Thymus (tissue), 11 donors: ENCODE measurements around the gene ARL6IP1. TPM values are rescaled to one million over a fixed set of nuclear protein-coding genes. Genes with fewer than 3 reads are reported as not detected.
A peak's percentile ranks its signal among the peaks of the same experiment; 100 is the strongest.

Experiments
- DNase-seq, 9 donors: peaks; one replicate each; pipeline ENCODE4 v3.0.0-alpha.2; 2013; ENCODE audit warnings: low spot score in 9 of 9, low read depth in 6 of 9, missing footprints in 1 of 9
- H3K27ac ChIP-seq, 2 donors: one replicate each; pipeline ENCODE4 v1.5.1; 2013; ENCODE audit warnings: control low read depth in 1 of 2, low read depth in 1 of 2, low read length in 1 of 2, mild to moderate bottlenecking in 1 of 2, moderate library complexity in 1 of 2
- H3K27me3 ChIP-seq, 2 donors: one replicate each; pipeline ENCODE4 v1.5.1; 2013; ENCODE audit warnings: low read length in 1 of 2; ENCODE audit not compliant: control insufficient read depth in 2 of 2, insufficient read depth in 1 of 2
- H3K36me3 ChIP-seq, 2 donors: one replicate each; pipeline ENCODE4 v1.5.1; 2013; ENCODE audit warnings: low read length in 1 of 2, mild to moderate bottlenecking in 1 of 2, moderate library complexity in 1 of 2; ENCODE audit not compliant: control insufficient read depth in 2 of 2, insufficient read depth in 2 of 2
- H3K4me1 ChIP-seq, 2 donors: one replicate each; pipeline ENCODE4 v1.5.1; 2013; ENCODE audit warnings: low read length in 2 of 2; ENCODE audit not compliant: control insufficient read depth in 2 of 2, insufficient read depth in 2 of 2
- H3K4me3 ChIP-seq, 2 donors: one replicate each; pipeline ENCODE4 v1.5.1; 2013; ENCODE audit warnings: low read length in 2 of 2, control low read depth in 1 of 2, mild to moderate bottlenecking in 1 of 2
- H3K9me3 ChIP-seq, 2 donors: one replicate each; pipeline ENCODE4 v1.5.1; 2013; ENCODE audit warnings: low read length in 1 of 2, mild to moderate bottlenecking in 1 of 2; ENCODE audit not compliant: control insufficient read depth in 2 of 2, insufficient read depth in 1 of 2
- WGBS: extraction: QIAGEN DNeasy Blood & Tissue Kit; methylation state at CpG from one replicate; pipeline ENCODE4 v1.1.7; 2013; 5-methylcytosine and 5-hydroxymethylcytosine counted together
- polyA plus RNA-seq: library from polyadenylated mRNA; stranded (reverse); fragments of 200-250 nt; gene quantifications from one replicate; pipeline ENCODE4 v1.2.3, GENCODE V29; 2013
- total RNA-seq: library from RNA; stranded (reverse); fragments of 120-200 nt; gene quantifications from one replicate; pipeline ENCODE4 v1.2.4, GENCODE V29; 2013
- donor health status: healthy.

ARL6IP1 gene
- total and polyA plus RNA-seq, 2 donors = 120 to 169 TPM

GRCh38 chr16:18804540-18804939, 3.2 kb upstream of the ARL6IP1 start:
- H3K9me3 ChIP-seq = peaks cover 0 to 4% of the 10 kb centered on the region in 2 donors
- no peaks in the 10 kb centered on the region for H3K27me3 ChIP-seq
- peak overlapping the region in 1 of 2 donors; percentile 67 for H3K27ac ChIP-seq
- no peak for DNase-seq
- 65% methylated on average over 3 of the region's 3 CpGs for WGBS
- peaks cover 16 to 17% of the 10 kb centered on the region in 2 donors for H3K4me1 ChIP-seq
- H3K36me3 ChIP-seq = peaks cover 10 to 26% of the 10 kb centered on the region in 2 donors
- H3K4me3 ChIP-seq = no peak overlapping the region

DNA sequence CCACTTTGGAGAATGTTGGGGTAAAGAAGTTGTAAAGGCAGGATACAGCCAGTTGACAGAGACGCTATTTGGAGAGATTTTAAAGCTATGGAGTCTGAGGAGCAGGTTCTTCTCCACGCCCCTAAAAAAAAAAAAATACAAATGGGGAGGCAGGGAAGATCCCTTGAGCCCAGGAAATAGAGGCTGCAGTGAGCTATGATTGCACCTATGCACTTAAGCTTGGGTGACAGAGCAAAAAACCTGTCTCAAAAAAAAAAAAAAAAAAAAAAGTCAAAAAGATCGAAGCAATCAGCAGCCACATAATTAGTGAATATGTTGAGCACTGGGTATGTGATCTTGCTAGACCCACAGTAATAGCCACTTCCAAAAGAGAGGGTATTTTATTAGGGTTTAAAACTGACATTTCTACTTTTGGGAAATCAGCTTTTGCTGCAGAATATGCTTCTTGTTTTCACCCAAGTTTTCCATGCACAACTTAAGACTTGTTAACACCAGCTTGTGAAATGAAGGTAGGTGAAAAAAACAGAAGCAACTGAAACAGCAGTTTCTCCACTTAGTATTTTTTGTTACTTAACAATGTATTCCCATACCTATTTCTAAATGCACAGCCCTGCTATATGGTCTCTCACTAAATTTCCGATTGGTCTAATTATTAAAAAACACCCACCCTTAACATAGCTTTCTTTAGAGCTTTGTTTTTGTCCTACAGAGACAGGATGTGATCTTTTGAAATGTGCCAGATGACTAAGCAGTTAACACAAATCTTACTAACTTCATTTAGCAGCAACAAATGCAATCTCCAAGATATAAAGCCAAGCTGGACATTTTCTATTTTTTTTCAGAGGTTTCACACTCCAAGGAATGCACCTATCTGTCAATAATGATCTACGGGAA, 2.5 kb upstream of the ARL6IP1 start:
- Histone ChIP-seq H3K4me1 (peaks cover 17 to 18% of the 10 kb centered on the region in 2 donors), H3K9me3 (peaks cover 0 to 4% of the 10 kb centered on the region in 2 donors), H3K4me3 (no peak overlapping the region), H3K36me3 (peaks cover 2 to 18% of the 10 kb centered on the region in 2 donors), H3K27ac (peak overlapping the region; percentile 40 to 67), H3K27me3 (no peaks in the 10 kb centered on the region)
- WGBS = 62% methylated on average over 5 of the region's 5 CpGs
- no peak for DNase-seq

GRCh38 chr16:18802767-18803343, 1.5 kb upstream of the ARL6IP1 start:
- peaks cover 17 to 18% of the 10 kb centered on the region in 2 donors for H3K4me1 ChIP-seq
- H3K27ac ChIP-seq = peak overlapping the region in 1 of 2 donors; percentile 38
- H3K27me3 ChIP-seq = no peaks in the 10 kb centered on the region
- no peak for DNase-seq
- no peak overlapping the region for H3K4me3 ChIP-seq
- peaks cover 0 to 14% of the 10 kb centered on the region in 2 donors for H3K36me3 ChIP-seq
- peaks cover 0 to 4% of the 10 kb centered on the region in 2 donors for H3K9me3 ChIP-seq
- WGBS = 98% methylated on average over 16 of the region's 16 CpGs

GRCh38 chr16:18800775-18801144, 589 bp downstream of the ARL6IP1 start:
- Histone ChIP-seq H3K27ac (peak overlapping the region; percentile 93 to 96), H3K4me3 (peak overlapping the region; percentile 75 to 87), H3K27me3 (no peaks in the 10 kb centered on the region), H3K9me3 (peaks cover 0 to 4% of the 10 kb centered on the region in 2 donors), H3K4me1 (peaks cover 17 to 18% of the 10 kb centered on the region in 2 donors), H3K36me3 (peaks cover 3 to 13% of the 10 kb centered on the region in 2 donors)
- no peak for DNase-seq
- under 1% methylated on average over 15 of the region's 15 CpGs for WGBS

- H3K27ac ChIP-seq = peak overlapping the region; percentile 93 to 96
- no peaks in the 10 kb centered on the region for H3K27me3 ChIP-seq
- H3K4me3 ChIP-seq = peak overlapping the region; percentile 75 to 87
- peaks cover 0 to 4% of the 10 kb centered on the region in 2 donors for H3K9me3 ChIP-seq
- peaks cover 17 to 18% of the 10 kb centered on the region in 2 donors for H3K4me1 ChIP-seq
- WGBS = 10% methylated on average over 8 of the region's 8 CpGs
- DNase-seq = peak in 1 of 9 donors; percentile 10
- peaks cover 3 to 16% of the 10 kb centered on the region in 2 donors for H3K36me3 ChIP-seq
Observed at GRCh38 chr16:18800293-18800692, 1.1 kb downstream of the ARL6IP1 start.

GRCh38 chr16:18799500-18799899, 1.8 kb downstream of the ARL6IP1 start:
- WGBS = 96% methylated on average over 3 of the region's 3 CpGs
- H3K4me1 ChIP-seq = peaks cover 16 to 17% of the 10 kb centered on the region in 2 donors
- H3K36me3 ChIP-seq = peaks cover 7 to 21% of the 10 kb centered on the region in 2 donors
- H3K27me3 ChIP-seq = no peaks in the 10 kb centered on the region
- H3K9me3 ChIP-seq = peaks cover 0 to 4% of the 10 kb centered on the region in 2 donors
- no peak overlapping the region for H3K27ac ChIP-seq
- DNase-seq = no peak
- H3K4me3 ChIP-seq = peak overlapping the region; percentile 75 to 87

DNA sequence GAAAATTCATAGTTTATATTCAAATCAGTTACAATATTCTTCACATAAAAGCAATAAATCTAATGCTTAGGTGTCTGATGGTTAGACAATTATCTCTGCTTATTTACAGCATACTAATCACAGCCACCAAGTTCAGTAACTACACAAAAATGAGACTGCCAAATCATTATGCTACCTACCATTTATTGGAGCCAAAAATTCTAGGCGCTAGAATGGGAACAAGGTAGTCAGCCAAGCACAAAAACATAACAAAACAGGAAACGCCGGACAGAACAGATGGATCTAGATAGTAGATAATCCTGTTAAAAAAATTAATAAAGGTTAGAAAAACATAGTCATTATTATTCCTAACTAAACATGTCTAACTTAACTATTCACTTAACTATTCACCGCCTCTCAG, 3.6 kb downstream of the ARL6IP1 start:
- Histone ChIP-seq H3K4me1 (peaks cover 14 to 16% of the 10 kb centered on the region in 2 donors), H3K27ac (no peak overlapping the region), H3K9me3 (peaks cover 0 to 4% of the 10 kb centered on the region in 2 donors), H3K4me3 (no peak overlapping the region), H3K36me3 (peaks cover 13 to 35% of the 10 kb centered on the region in 2 donors), H3K27me3 (no peaks in the 10 kb centered on the region)
- WGBS = 99% methylated on average over 4 of the region's 4 CpGs
- no peak for DNase-seq

- no peaks in the 10 kb centered on the region for H3K27me3 ChIP-seq
- H3K9me3 ChIP-seq = no peaks in the 10 kb centered on the region
- H3K27ac ChIP-seq = no peak overlapping the region
- 92% methylated on average over 1 of the region's 1 CpG for WGBS
- H3K4me3 ChIP-seq = no peak overlapping the region
- DNase-seq = no peak
- peaks cover 18 to 39% of the 10 kb centered on the region in 2 donors for H3K36me3 ChIP-seq
- H3K4me1 ChIP-seq = peaks cover 11 to 12% of the 10 kb centered on the region in 2 donors
Observed at GRCh38 chr16:18796377-18796776, 5.0 kb downstream of the ARL6IP1 start.

- no peak overlapping the region for H3K4me3 ChIP-seq
- no peak for DNase-seq
- peaks cover 32 to 50% of the 10 kb centered on the region in 2 donors for H3K36me3 ChIP-seq
- H3K27me3 ChIP-seq = no peaks in the 10 kb centered on the region
- H3K9me3 ChIP-seq = no peaks in the 10 kb centered on the region
- no peak overlapping the region for H3K27ac ChIP-seq
- 98% methylated on average over 11 of the region's 11 CpGs for WGBS
- peaks cover 12% of the 10 kb centered on the region in 2 donors for H3K4me1 ChIP-seq
Observed at GRCh38 chr16:18792836-18793433, 8.4 kb downstream of the ARL6IP1 start.
